ENCODE data around the gene TNFRSF1B.

Gene TNFRSF1B

GRCh38 chr1:12173041-12173509, 6.3 kb downstream of the TNFRSF1B start:
- intact Hi-C loops (cut with DNase I; ENCODE audit: low total_unique reads): no loop called here
- DNase-seq: no peak
- Histone ChIP-seq H3K36me3 (no peaks in the 10 kb centered on the region), H3K4me1 (peaks cover 0 to 3% (median 0%) of the 10 kb centered on the region in 4 donors), H3K4me3 (no peak overlapping the region), H3K9me3 (no peaks in the 10 kb centered on the region), H3K27me3 (peaks cover 0 to 31% of the 10 kb centered on the region in 2 donors), H3K27ac (peak overlapping the region in 1 of 2 donors; percentile 28)
- no peak for TF ChIP-seq CTCF (IDR thresholded peaks at IDR 0.05)

GRCh38 chr1:12173631-12174121, 6.9 kb downstream of the TNFRSF1B start:
- H3K36me3 ChIP-seq: no peaks in the 10 kb centered on the region
- H3K4me3 ChIP-seq: no peak overlapping the region
- peak overlapping the region in 1 of 2 donors; percentile 28 for H3K27ac ChIP-seq
- no peak for TF ChIP-seq CTCF (IDR thresholded peaks at IDR 0.05)
- DNase-seq: peak in 1 of 2 donors; percentile 80
- peaks cover 0 to 31% of the 10 kb centered on the region in 2 donors for H3K27me3 ChIP-seq
- H3K4me1 ChIP-seq: peaks cover 0 to 3% (median 0%) of the 10 kb centered on the region in 4 donors
- intact Hi-C loops (cut with DNase I; ENCODE audit: low total_unique reads): no loop called here
- no peaks in the 10 kb centered on the region for H3K9me3 ChIP-seq

- H3K9me3 ChIP-seq: no peaks in the 10 kb centered on the region
- H3K4me3 ChIP-seq: no peak overlapping the region
- peaks cover 0 to 41% of the 10 kb centered on the region in 2 donors for H3K27me3 ChIP-seq
- TF ChIP-seq CTCF (IDR thresholded peaks at IDR 0.05): no peak
- peaks cover 0 to 3% (median 0%) of the 10 kb centered on the region in 4 donors for H3K4me1 ChIP-seq
- H3K36me3 ChIP-seq: no peaks in the 10 kb centered on the region
- intact Hi-C loops (cut with DNase I; ENCODE audit: low total_unique reads): no loop called here
- DNase-seq: no peak
- H3K27ac ChIP-seq: no peak overlapping the region
These were observed 8.4 kb downstream of the TNFRSF1B start for GRCh38 chr1:12174924-12175810.

DNA sequence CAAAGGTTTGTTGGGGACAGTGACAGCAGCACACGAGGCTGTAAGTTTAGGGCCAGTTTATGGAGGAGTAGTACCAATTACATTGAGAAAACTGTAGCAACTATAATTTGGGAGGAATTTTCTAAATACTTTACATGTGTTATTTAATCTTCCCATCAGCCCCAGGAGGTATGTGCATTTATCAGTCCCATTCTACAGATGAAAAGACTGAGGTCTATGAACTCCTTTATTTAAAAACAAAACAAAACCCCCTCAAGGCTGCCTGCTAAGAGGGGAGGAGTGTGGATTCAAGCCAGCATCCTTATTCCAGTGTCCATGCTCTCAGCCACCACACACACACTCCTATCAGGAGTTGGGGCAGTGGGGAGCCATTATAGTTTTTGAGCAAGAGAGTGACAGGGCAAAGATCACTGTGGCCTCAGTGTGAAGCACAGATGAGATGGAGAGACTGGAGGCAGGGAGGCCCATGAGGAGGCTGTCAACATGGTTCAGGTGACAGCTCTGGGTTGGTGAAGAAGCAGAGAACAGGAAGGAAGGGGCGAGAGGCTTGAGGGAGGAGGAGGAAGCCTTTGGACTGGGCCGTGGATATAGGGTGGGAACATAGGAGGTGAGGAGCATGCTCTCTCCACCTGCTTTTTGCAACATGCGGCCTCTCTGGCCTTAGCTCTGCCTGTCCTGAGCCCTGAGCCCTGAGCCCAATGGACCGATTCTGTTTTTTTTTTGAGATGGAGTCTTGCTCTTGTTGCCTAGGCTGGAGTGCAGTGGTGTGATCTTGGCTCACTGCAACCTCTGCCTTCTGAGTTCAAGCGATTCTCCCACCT, 9.7 kb downstream of the TNFRSF1B start:
- Histone ChIP-seq H3K4me3 (no peak overlapping the region), H3K9me3 (no peaks in the 10 kb centered on the region), H3K4me1 (peaks cover 0 to 8% (median 0%) of the 10 kb centered on the region in 4 donors), H3K27me3 (peaks cover 0 to 41% of the 10 kb centered on the region in 2 donors), H3K27ac (no peak overlapping the region), H3K36me3 (no peaks in the 10 kb centered on the region)
- DNase-seq: no peak
- TF ChIP-seq CTCF (IDR thresholded peaks at IDR 0.05): no peak
- intact Hi-C loops (cut with DNase I; ENCODE audit: low total_unique reads): no loop called here

- H3K36me3 ChIP-seq: no peaks in the 10 kb centered on the region
- no peak for TF ChIP-seq CTCF (IDR thresholded peaks at IDR 0.05)
- peaks cover 0 to 8% (median 0%) of the 10 kb centered on the region in 4 donors for H3K4me1 ChIP-seq
- no peak for DNase-seq
- H3K27me3 ChIP-seq: peaks cover 0 to 41% of the 10 kb centered on the region in 2 donors
- intact Hi-C loops (cut with DNase I; ENCODE audit: low total_unique reads): no loop called here
- no peaks in the 10 kb centered on the region for H3K9me3 ChIP-seq
- no peak overlapping the region for H3K27ac ChIP-seq
- H3K4me3 ChIP-seq: no peak overlapping the region
These were observed 10.6 kb downstream of the TNFRSF1B start for GRCh38 chr1:12177156-12177998.

Measured in tibial artery (tissue), 4 donors.